Measurements from ENCODE around the gene LAMP2. TPM values are rescaled to one million over a fixed set of nuclear protein-coding genes. Genes with fewer than 3 reads are reported as not detected.

Gene LAMP2
- total RNA-seq, 1 donor from 2014 or later, result 107 TPM

- DNase-seq (ENCODE audit: low spot score), result no peak
Observed at GRCh38 chrX:120457766-120458180, 11.3 kb downstream of the LAMP2 start.

GRCh38 chrX:120456973-120457372, 12.1 kb downstream of the LAMP2 start:
- DNase-seq (ENCODE audit: low spot score), result no peak

GRCh38 chrX:120453985-120454384, 15.1 kb downstream of the LAMP2 start:
- DNase-seq (ENCODE audit: low spot score), result no peak

DNA sequence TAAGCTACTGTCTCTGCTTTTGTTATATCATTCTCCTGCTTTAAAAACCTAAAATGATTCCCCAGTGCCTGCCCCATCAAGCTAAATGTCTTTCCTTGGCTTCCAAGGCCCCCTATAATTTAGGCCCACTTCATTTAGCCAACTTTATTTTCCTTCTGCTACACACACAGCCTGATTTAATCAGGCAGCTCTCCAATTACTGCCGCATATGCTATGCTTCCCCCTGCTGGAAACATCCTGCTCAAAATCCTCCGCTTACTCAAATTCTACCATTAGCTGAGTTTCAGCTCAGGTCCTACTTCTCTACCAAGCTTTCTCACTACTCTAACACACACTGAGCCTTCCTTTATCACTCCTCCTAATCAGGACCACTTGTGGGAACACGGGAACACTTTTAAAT, 17.0 kb downstream of the LAMP2 start:
- no peak for DNase-seq (ENCODE audit: low spot score)

DNA sequence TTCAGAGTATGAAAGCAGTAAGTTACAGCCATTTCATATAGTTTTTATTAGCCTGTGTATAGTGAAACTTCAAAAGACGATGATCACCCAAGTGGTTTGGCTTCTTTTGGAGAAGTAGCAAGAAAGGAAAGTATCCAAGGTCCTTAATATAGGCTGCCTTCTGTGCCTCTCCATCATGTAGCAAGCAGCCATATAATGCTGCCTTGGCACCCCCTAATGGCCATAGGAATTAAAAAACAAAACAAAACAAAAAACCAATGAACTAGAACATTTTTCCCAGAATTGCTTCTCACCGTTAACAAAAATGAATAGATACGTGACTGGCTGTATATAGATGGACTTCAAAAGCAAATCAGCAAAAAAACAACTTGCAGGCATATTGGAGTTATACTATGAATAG, 18.9 kb downstream of the LAMP2 start:
- no peak for DNase-seq (ENCODE audit: low spot score)

- no peak for DNase-seq (ENCODE audit: low spot score)
Observed at GRCh38 chrX:120446498-120446897, 22.6 kb downstream of the LAMP2 start.

DNA sequence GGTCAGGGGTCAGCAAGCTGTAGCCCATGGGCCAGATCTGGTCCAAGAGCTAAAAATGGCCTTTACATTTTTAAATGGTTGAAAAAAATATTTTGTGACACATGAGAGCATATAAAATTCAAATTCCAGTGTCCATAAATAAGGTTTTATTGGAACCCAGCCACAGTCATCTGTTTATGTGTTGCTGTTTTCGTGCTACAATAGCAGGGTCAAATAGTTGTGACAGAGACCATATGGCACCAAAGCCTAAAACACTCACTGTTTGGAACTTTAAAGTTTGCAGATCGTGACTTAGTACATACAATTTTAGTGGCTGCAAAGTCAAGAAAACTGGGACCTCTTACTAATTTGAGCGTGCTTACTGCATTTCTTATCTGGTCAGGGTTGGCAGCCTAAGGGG, 29.2 kb downstream of the LAMP2 start:
- no peak for DNase-seq (ENCODE audit: low spot score)

DNA sequence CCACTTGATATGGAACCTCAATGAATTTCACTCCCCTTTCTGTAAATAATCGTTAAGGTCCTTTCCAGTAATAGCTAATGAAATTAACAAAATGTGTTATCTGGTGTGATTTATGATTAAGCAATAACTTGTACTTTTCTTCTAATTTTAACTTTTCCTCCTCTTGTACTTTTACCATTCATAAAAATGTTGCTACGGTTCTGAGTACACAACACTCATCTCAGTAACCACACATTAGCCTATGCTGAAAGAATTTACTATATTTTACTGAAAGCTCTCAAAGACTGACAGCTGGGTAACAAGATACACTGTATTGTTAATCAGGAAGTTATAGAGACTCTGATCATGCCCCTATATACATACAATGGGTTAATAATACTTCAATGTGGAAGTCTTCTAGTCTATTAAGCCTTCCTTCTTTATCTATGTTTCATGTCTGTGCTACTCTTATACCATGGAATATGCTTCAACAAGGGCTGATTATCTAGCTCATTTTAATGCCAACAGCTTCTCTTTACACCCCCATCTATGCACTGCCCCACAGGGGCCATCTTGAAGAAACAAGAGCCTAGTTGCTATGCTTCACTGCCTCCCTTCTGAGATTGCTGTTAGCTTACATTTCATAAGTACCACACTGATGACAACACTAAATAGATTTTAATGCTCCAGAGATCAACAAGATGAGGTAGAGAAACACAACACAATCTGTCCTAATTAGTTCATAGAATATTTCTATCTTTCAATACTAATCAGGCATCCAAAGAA, 39.1 kb downstream of the LAMP2 start:
- no peak for DNase-seq (ENCODE audit: low spot score)

- DNase-seq (ENCODE audit: low spot score), result no peak
Observed at GRCh38 chrX:120428309-120428708, 40.8 kb downstream of the LAMP2 start.

- no peak for DNase-seq (ENCODE audit: low spot score)
Observed at GRCh38 chrX:120426599-120426998, 42.5 kb downstream of the LAMP2 start.

DNA sequence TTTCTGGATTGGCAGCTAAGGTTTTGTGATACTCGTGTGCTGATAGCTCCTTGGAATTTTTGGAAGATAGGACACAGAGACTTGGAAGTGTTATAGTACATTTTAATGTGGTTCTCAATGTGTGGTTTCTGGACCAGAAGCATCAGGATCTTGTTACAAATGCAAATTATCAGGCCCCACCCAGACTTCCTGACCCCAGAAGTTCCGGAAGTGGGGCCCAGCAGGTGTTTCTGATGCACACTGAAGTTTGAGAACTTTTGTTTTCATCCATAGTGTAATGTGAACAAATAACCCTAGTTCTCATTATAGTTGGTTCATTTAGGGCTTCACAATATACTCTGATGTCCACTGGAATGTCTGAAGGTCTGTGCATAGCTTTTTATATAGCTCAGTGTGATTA, 49.6 kb downstream of the LAMP2 start:
- DNase-seq (ENCODE audit: low spot score), result no peak

DNA sequence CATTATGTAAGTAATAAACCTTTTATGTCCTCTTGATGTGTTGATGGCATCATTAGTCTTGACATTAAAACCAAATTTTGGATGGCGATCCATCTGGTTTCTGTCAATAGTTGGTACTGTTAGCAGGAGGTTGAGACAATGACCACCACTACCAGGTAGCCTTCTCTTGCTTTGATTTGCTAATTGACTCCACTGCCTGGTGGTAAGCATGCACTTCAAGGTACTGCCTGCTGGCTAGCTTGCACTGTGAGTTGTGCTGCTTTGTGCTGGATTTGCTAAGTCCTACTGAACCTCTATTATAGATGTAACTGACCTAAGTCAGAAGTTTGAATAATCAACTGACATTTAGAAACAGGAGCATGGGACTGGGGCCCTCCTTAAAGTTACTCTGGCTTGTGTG, 60.9 kb downstream of the LAMP2 start:
- no peak for DNase-seq (ENCODE audit: low spot score)

- DNase-seq (ENCODE audit: low spot score), result no peak
Observed at GRCh38 chrX:120406638-120407037, 62.5 kb downstream of the LAMP2 start.

GRCh38 chrX:120402369-120402768, 66.7 kb downstream of the LAMP2 start:
- no peak for DNase-seq (ENCODE audit: low spot score)

- DNase-seq (ENCODE audit: low spot score), result no peak
Observed at GRCh38 chrX:120401301-120401700, 67.8 kb downstream of the LAMP2 start.

DNA sequence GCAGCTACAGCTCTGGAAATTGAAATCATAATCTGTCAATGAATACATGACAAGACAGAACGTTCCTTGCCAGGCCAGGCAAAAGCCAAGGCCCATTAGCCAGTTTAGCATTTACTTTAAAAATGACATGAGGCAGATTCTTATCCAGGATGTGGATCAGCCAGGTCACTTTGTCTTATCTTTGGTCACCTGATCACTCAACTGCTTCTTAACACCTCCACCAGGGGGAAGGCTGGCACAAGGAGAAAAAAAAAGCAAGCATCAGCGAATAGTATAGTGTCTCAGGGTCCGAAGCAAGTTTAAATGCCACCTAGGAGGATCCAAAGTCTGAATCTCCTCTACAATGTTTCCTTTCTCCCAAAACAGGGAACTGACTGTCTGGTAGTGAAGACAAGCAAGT, 88.4 kb downstream of the LAMP2 start:
- no peak for DNase-seq (ENCODE audit: low spot score)

- DNase-seq (ENCODE audit: low spot score), result no peak
Observed at GRCh38 chrX:120379937-120380681, 89.0 kb downstream of the LAMP2 start.

DNA sequence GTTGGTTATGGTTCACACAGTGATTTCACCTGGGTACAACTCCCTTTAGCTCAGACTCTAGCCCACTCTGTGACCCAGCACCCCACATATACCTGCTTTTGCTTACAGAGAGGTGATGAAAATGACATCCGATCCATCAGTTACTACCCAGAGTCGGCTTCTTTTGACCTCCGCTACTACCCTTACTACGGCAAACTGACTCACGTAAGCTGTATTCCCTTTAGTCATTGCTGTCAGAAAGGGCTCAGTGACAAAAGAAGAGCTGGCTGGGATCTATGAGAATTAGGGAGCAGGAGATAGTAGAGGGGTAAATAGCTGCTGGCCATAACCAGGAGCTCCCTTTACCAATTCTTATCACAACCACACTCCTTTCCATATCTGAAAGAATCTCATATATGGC, 90.5 kb downstream of the LAMP2 start:
- no peak for DNase-seq (ENCODE audit: low spot score)

Other genes with a start within 250 kb of the LAMP2 start
- gene ZBTB33, start 218.5 kb downstream of the LAMP2 start, total RNA-seq, result 9.9 TPM
- gene TMEM255A, start 157.8 kb downstream of the LAMP2 start, total RNA-seq, result 1.00 TPM
- gene ATP1B4, start 107.2 kb downstream of the LAMP2 start, total RNA-seq, result not detected
- 35.9 TPM for gene CUL4B, start 91.7 kb upstream of the LAMP2 start, total RNA-seq
- gene MCTS1, start 134.8 kb upstream of the LAMP2 start, total RNA-seq, result 35.0 TPM
- gene C1GALT1C1, start 160.8 kb upstream of the LAMP2 start, total RNA-seq, result 35.6 TPM